PC-3 (cell line): ENCODE measurements around the gene OMP. TPM values are rescaled to one million over a fixed set of nuclear protein-coding genes. Genes with fewer than 3 reads are reported as not detected.

ENCODE experiments used
- ATAC-seq: fragments of 200-7000 bp; cut with Tn5 transposase; 2 replicates; pipeline ENCODE4 v1.9.1; 2020; ENCODE audit warnings: mild to moderate bottlenecking, moderate library complexity
- BruUV-seq: library from RNA; stranded (reverse); fragments of 400-500 nt; replicated peaks from 2 replicates; lab custom pipeline; 2021; lab: Mats Ljungman, UMichigan
- CTCF ChIA-PET: fragments of 300-600 bp; sonication (Branson Sonifier 250); formaldehyde crosslinking; loops from one replicate; lab custom pipeline; 2022; ENCODE audit warnings: antibody characterized with exemption; lab: Charles Lee
- POLR2A ChIA-PET: fragments of 300-600 bp; sonication (Branson Sonifier 250); formaldehyde crosslinking; loops from one replicate; lab custom pipeline; 2022; ENCODE audit warnings: antibody characterized with exemption; ENCODE audit not compliant: unreplicated experiment; lab: Charles Lee
- DNase-seq: peaks from one replicate; pipeline ENCODE4 v3.0.0-alpha.2; 2015
- H2AFZ ChIP-seq: fragments of 300-600 bp; sonication (generic); 2 replicates; pipeline ENCODE4 v1.6.0; 2016; ENCODE audit warnings: antibody characterized with exemption, low read length
- H3F3A ChIP-seq: fragments of 300-600 bp; sonication (generic); one replicate; pipeline ENCODE4 v1.6.0; 2017; ENCODE audit warnings: antibody characterized with exemption, low read length, control low read depth, mild to moderate bottlenecking; ENCODE audit not compliant: unreplicated experiment
- H3K27ac ChIP-seq: fragments of 300-600 bp; sonication (generic); 2 replicates; pipeline ENCODE4 v1.5.1; 2016; ENCODE audit warnings: mild to moderate bottlenecking, low read length
- H3K27me3 ChIP-seq: fragments of 300-600 bp; sonication (generic); 2 replicates; pipeline ENCODE4 v1.6.1; 2016; ENCODE audit warnings: low read length, mixed read lengths
- H3K36me3 ChIP-seq: fragments of 300-600 bp; sonication (generic); 2 replicates; pipeline ENCODE4 v1.6.1; 2016; ENCODE audit warnings: low read depth, mixed run types, low read length, mixed read lengths
- H3K4me1 ChIP-seq: fragments of 300-600 bp; sonication (generic); 2 replicates; pipeline ENCODE4 v1.5.1; 2016; ENCODE audit warnings: low read length; ENCODE audit not compliant: insufficient read depth
- H3K4me2 ChIP-seq: fragments of 300-600 bp; sonication (generic); 2 replicates; pipeline ENCODE4 v1.6.0; 2016; ENCODE audit warnings: low read length
- H3K4me3 ChIP-seq: fragments of 300-600 bp; sonication (generic); 2 replicates; pipeline ENCODE4 v1.5.1; 2016; ENCODE audit warnings: mild to moderate bottlenecking, low read length, mixed read lengths
- H3K79me2 ChIP-seq: fragments of 300-600 bp; sonication (generic); 2 replicates; pipeline ENCODE4 v1.6.1; 2017; ENCODE audit warnings: low read length, mixed read lengths
- H3K9ac ChIP-seq: fragments of 300-600 bp; sonication (generic); 2 replicates; pipeline ENCODE4 v1.6.0; 2016; ENCODE audit warnings: mild to moderate bottlenecking, low read length
- H3K9me2 ChIP-seq: fragments of 300-600 bp; sonication (generic); replicated peaks from 2 replicates; pipeline ENCODE4 v1.6.1; 2016; ENCODE audit warnings: mixed run types, low read length, mixed read lengths
- H3K9me3 ChIP-seq: fragments of 300-600 bp; sonication (generic); 2 replicates; pipeline ENCODE4 v1.6.1; 2016; ENCODE audit warnings: low read length, mixed read lengths
- H4K20me1 ChIP-seq: fragments of 300-600 bp; sonication (generic); 2 replicates; pipeline ENCODE4 v1.6.1; 2016; ENCODE audit warnings: low read length, mixed read lengths
- CTCF ChIP-seq: fragments of 300-600 bp; sonication (generic); conservative IDR thresholded peaks from 2 replicates; pipeline ENCODE4 v1.5.1; 2017; ENCODE audit warnings: antibody characterized with exemption, low read depth, mild to moderate bottlenecking, low read length
- EZH2 ChIP-seq: fragments of 300-600 bp; sonication (generic); IDR thresholded peaks from one replicate; pipeline ENCODE4 v1.6.1; 2017; ENCODE audit warnings: antibody characterized with exemption, mild to moderate bottlenecking, low read length; ENCODE audit not compliant: unreplicated experiment
- EZH2phosphoT487 ChIP-seq: fragments of 300-600 bp; sonication (generic); IDR thresholded peaks from 2 replicates; pipeline ENCODE4 v1.6.1; 2018; ENCODE audit warnings: mild to moderate bottlenecking, antibody characterized with exemption, low read length, borderline replicate concordance
- intact Hi-C: fragments of 100-400 bp; cut with micrococcal nuclease; formaldehyde crosslinking; loops from 2 replicates; pipeline ENCODE4 v1.9.0; 2023
- total RNA-seq: library from RNA; depleted of rRNA; stranded (reverse); fragments of >200 nt; gene quantifications from 2 replicates; pipeline ENCODE4 v1.2.3, GENCODE V29; 2014

Gene OMP
- total RNA-seq, 1 experiment from 2014 or later = not detected

DNA sequence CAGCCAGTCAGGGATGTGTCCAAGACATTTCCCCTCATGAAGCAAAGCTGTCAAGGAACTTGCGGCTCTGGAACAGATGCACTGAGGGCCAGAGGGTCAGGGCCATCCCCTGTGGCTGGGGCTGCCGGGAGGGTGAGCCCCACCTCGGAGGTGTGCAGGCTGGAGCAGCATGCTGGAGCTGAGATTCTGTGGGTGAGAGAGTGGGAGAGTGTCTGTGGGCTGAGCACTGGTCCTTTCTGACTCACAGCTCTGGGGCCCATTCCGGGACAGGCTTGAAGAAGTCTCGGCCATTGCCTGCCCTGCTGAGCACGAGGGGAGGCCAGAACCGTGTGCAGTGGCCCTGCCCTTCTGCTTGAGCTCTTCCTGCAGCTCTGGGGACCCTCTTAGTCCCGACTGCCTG lies 2.1 kb downstream of the OMP start:
- Histone ChIP-seq H4K20me1 (no peaks in the 10 kb centered on the region), H3K9ac (no peak overlapping the region), H3K4me3 (no peak overlapping the region), H3K79me2 (no peaks in the 10 kb centered on the region), H3K27ac (no peak overlapping the region), H3F3A (no peaks in the 10 kb centered on the region), H3K4me2 (no peak overlapping the region), H3K9me3 (no peaks in the 10 kb centered on the region), H3K9me2 (no peaks in the 10 kb centered on the region), H3K36me3 (no peaks in the 10 kb centered on the region), H3K4me1 (peaks cover 37% of the 10 kb centered on the region), H3K27me3 (no peaks in the 10 kb centered on the region), H2AFZ (no peak overlapping the region)
- no peak for TF ChIP-seq EZH2
- no peak for TF ChIP-seq CTCF
- TF ChIP-seq EZH2phosphoT487 = no peak
- DNase-seq = no peak
- intact Hi-C loops = no loop called here
- ChIA-PET POLR2A (no interaction called here), CTCF (no interaction called here)
- BruUV-seq = no TSS peak
- no peak for ATAC-seq

DNA sequence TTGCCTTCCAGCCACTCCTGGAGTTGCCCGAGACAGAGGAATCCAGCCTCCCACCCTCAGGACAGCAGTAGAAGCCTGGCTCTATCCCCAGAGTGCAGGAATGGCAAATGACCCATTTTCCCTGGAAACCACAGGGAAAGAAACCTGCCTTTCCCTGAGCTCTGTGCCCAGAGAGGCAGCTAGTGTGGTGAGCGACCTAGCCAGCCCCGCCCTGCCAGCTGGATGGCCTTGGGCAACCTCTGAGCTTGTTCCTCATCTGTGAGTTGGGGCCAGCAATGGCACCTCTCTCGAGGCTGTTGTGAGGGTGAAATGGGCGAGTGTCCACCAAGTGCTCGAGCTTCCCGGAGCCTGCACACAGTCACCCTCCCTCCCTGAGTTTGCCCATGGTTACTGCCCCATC lies 3.7 kb downstream of the OMP start:
- ChIA-PET POLR2A (no interaction called here), CTCF (interaction anchor here (1.9 kb wide), 1 partner anchor 15 kb away, joined by 5 read pairs; no protein-coding TSS in a partner anchor)
- peaks cover 53% of the 10 kb centered on the region for H3K4me1 ChIP-seq
- H3K4me3 ChIP-seq = no peak overlapping the region
- H3K4me2 ChIP-seq = peak overlapping the region; percentile 20
- no peaks in the 10 kb centered on the region for H3F3A ChIP-seq
- BruUV-seq = no TSS peak
- TF ChIP-seq CTCF (no peak), EZH2phosphoT487 (no peak), EZH2 (no peak)
- H3K9me2 ChIP-seq = no peaks in the 10 kb centered on the region
- no peaks in the 10 kb centered on the region for H3K36me3 ChIP-seq
- H3K27ac ChIP-seq = no peak overlapping the region
- no peaks in the 10 kb centered on the region for H4K20me1 ChIP-seq
- ATAC-seq = 0 out of 2 replicates have a peak, but pooled peaks have one; percentile 7
- no peak overlapping the region for H3K9ac ChIP-seq
- no peaks in the 10 kb centered on the region for H3K79me2 ChIP-seq
- H3K27me3 ChIP-seq = no peaks in the 10 kb centered on the region
- DNase-seq = peak; percentile 50
- intact Hi-C loops = no loop called here
- H3K9me3 ChIP-seq = no peaks in the 10 kb centered on the region
- no peak overlapping the region for H2AFZ ChIP-seq

DNA sequence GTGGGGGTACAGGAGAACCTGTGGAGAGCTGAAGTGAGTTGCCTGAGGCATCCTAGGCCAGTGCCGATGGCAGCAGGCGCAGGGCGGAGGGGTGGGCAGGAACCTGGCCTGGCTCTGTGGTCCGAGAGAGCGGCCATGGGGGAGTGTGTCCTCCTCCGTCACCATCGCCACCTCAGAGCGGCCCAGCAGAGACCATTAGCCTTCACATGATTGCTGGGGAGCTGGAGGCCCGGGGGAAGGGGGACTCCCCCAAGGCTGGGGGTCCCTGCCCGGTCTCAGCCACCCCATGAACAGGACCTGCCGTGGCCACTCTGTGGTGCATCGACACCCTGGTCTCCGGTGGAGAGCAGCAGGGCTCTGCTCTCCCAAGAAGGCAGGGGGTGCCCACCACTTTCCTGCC lies 4.1 kb downstream of the OMP start:
- BruUV-seq = no TSS peak
- no peaks in the 10 kb centered on the region for H3F3A ChIP-seq
- no peaks in the 10 kb centered on the region for H4K20me1 ChIP-seq
- peaks cover 58% of the 10 kb centered on the region for H3K4me1 ChIP-seq
- H3K79me2 ChIP-seq = no peaks in the 10 kb centered on the region
- ChIA-PET POLR2A (no interaction called here), CTCF (interaction anchor here (1.9 kb wide), 1 partner anchor 16 kb away, joined by 5 read pairs; no protein-coding TSS in a partner anchor)
- no peak overlapping the region for H3K27ac ChIP-seq
- no peak overlapping the region for H3K4me3 ChIP-seq
- H2AFZ ChIP-seq = no peak overlapping the region
- no peak overlapping the region for H3K9ac ChIP-seq
- no peak for DNase-seq
- H3K36me3 ChIP-seq = no peaks in the 10 kb centered on the region
- no peaks in the 10 kb centered on the region for H3K9me2 ChIP-seq
- no peaks in the 10 kb centered on the region for H3K9me3 ChIP-seq
- peak overlapping the region; percentile 20 for H3K4me2 ChIP-seq
- no peak for ATAC-seq
- no peaks in the 10 kb centered on the region for H3K27me3 ChIP-seq
- TF ChIP-seq EZH2phosphoT487 (no peak), CTCF (no peak), EZH2 (no peak)
- intact Hi-C loops = no loop called here
